ENCODE data around the gene COA5.
A peak's percentile ranks its signal among the peaks of the same experiment; 100 is the strongest.

DNA sequence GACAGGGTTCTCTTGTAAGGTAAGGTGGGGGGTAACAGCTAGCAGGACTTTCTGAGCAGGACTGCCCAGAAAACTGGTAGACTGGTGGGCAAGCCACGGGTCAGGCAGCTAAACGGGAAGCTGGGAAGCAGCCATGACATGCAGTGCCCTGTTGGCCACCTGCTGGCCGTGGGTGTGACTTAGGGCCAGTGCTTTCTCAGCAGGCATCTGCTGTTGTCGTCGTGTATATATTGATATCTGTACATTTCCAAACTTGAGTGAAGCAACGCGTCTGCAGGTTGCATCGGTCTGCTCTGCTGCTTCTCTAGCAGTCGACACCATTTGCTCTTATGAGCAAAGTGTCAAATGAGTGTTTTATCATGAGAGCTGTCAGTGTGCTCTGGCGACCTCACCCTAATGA is 31.0 kb downstream of the COA5 start:
- peak; percentile 12; the same call in 1 of the 2 replicates for TF ChIP-seq CTCF (IDR thresholded peaks at IDR 0.05)
- TF ChIP-seq ZFX (IDR thresholded peaks at IDR 0.05; ENCODE audit: borderline replicate concordance) = no peak

Measured in 22Rv1 (cell line).